SKM-1 treated with dmso at 0.1 percent for 144 hours (cell line): Measurements from ENCODE around the gene ECI1.

ENCODE experiments used
- DNase-seq: peaks from one replicate; lab custom pipeline; 2025; ENCODE audit not compliant: unreplicated experiment; lab: John Stamatoyannopoulos, UW

ECI1 gene, protein sequence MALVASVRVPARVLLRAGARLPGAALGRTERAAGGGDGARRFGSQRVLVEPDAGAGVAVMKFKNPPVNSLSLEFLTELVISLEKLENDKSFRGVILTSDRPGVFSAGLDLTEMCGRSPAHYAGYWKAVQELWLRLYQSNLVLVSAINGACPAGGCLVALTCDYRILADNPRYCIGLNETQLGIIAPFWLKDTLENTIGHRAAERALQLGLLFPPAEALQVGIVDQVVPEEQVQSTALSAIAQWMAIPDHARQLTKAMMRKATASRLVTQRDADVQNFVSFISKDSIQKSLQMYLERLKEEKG

DNA sequence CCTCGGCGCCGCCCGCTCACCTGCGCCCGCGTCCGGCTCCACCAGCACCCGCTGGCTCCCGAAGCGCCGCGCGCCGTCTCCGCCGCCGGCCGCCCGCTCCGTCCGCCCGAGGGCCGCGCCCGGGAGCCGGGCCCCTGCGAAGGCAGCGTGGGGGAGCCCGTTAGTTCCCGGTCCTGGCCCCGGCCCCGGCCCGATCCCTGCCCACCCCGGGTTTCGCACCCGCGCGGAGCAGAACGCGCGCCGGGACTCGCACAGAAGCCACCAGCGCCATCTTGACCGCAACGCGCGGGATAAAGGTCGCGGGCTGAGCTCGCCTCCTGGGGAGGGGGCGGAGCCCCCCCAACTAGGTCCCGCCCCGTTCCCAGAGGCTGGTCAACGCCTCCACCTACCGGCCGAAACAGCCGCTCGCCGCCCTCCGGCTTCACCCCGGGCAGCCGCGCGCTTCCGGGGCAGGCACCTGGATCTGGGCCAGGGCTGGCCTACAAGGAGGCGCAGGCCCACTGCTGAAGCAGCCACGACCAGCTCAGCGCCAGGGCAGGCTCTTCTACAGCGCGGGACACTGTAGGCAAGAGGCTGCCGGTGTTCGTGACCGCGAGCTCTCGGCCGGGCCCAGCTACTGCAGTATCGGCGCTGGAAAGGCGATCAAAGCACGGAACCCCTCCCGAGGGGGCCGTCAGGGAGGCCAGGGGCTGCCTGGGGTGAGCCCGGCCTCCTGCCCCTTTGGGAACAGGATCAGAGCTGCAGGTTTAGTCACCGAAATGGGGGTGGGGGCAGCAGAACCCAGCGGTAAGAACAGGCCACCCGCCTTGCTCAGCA is at the start of gene ECI1:
TSS of gene ECI1 (minus strand) at position 292 of the 816 bp plus-strand sequence. CDS start at position 271, 21 bp downstream.
- DNase-seq: peak; percentile 85

DNA sequence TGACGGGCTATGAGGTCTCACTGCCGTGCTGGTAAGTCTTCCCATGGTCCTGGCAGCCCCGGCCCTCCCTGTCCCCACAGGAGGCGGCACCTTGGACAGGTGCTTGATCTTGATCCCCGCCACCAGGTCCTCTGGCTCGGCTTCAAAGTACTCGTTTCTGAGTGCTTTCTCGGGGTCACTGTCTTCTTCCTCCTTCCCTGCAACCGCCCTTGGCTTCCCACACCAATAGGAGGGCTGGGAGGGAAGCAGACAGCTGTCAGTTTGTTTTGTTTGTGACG is 48.5 kb upstream of the ECI1 start:
- DNase-seq: no peak

DNA sequence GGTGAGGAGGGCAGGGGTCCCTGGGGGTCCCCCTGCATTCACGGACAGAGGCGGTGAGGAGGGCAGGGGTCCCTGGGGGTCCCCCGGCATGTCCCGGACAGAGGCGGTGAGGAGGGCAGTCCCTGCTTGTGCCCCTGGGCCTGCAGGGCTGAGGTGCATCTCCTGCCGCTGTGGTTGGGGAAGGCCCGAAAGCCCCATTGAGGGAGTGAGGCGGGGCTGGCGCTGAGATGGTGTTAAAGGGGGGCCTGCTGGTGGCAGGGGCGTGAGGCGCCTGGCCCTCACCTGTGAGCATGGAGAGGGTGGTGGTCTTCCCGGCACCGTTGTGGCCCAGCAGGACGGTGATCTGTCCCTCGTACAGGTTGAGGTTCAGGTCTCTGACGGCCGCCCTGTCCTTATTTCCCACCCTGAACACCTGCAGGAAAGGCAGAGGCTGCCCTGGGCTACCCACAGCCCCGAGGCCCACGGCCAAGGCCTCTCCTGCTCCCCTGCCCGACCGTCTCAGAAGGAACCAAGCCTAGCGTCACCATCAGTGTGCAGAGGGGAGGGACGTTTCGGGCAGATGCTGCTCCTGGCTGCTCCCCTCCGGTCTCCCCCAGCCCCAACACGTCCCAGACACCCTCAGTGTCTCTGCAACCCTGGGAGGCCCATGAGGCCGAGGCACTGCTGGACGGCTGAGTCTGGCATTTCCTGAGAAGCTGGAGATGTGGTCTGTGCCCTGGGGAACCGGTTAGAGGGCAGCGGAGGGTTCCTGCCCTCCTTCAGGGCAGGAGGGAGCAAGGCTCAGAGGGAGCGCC is 47.9 kb upstream of the ECI1 start:
- DNase-seq: no peak

DNA sequence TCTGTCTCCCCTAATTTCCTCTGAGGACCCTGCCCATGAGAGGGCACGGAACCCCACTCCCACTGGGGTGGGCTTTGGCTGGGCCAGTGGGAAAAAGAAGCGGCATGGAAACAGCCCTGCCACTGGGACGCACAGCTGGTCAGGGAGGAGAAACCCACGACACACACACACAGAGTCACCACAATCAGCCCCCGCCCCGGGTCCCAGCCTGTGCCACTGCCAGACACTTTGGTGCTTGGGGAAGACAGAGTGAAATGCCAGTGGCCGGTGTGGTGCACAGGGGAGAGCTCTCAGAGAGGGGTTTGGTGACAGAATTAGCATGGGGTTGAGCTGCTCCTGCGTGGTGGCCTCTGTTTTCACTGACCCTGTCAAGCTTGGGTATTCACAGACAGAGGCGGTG is 47.2 kb upstream of the ECI1 start:
- DNase-seq: no peak

DNA sequence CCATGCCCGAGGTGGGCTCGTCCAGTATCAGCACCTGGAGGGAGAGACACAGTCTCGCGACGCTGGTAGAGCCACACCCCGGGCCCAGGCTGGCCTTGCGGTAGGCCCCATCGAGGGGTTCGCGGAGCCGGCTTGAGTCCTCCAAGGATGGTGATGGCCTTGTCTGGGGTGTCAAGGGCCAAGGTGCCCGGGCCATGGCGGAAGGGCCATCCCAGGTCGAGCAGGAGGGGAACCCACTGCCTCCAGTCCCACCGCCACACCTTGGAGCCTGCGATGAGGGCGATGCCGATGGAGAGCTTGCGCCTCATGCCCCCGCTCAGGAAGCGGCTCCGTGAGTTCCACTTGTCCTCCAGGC is 46.1 kb upstream of the ECI1 start:
- DNase-seq: no peak

DNA sequence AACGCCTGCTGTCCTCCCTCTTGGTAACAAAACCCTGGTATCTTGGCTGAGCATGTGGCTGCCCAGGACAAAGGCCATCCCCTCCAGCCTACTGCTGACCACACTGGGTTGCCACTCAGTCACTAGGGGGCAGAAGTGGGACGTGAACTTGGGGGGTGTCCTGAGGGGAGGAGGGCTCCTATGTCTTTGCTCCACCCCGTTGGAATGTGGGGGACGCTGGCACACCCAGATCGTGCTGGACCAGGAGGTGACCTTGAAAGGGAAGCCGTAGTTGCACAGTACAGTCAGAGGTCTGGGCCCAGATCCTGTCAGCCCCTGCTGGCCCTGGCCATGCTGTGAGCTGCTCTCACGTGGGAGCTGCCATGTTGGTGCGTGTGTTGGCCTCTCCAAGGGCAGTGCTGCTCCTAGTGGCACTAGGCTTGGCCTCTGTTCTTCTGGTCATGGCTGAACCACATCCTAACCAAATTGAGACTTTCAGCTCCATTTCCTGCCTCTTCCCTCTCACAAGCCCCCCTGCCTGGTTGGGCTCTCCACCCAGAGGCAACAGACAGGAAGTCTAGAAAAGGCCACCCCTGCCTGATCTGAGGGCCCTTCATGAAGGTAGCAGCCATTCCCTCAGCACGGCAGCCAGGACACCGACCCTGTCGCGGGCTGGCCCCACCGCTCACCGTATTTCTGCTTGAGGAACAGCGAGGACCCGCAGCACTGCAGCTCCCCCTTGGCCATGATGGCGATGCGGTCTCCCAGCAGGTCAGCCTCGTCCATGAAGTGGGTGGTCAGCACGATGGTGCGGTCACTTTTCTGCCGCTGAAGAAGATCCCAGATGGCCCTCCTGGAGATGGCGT is 45.5 kb upstream of the ECI1 start:
- DNase-seq: peak; percentile 16

DNA sequence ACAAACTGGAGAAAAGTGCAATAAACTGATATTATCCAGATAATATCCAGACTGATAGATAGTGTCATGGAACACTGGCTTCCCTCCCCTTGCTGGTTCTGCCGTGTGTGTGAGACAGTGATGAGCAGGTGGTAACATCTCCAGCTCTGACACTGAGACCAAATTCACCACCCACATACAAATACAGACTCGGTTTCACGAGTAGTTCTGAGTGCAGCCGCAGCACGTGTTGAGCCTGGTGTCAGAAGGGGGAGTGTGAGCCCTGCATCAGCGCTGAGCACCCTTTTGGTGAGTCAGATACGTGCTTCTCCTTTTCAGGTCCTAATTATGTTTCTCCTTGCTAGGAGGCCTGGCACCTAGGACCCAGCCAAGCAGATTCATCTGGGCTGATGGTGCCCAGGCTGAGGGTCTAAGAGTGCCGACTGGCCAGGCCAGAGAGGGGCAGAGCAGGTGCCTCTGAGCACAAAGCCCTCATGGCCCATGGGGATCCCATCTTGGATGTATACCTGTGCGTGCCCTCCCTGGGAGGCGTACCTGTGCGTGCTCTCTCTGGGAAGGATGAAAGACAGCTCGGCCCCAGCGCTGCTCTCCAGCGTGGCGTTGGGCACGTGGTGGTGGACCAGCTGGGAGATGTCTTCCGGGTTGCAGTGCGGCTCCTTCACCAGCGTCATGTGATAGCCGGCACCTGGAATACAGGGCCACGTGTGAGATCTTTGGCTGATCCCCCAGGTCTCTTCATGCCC is 43.8 kb upstream of the ECI1 start:
- DNase-seq: no peak

DNA sequence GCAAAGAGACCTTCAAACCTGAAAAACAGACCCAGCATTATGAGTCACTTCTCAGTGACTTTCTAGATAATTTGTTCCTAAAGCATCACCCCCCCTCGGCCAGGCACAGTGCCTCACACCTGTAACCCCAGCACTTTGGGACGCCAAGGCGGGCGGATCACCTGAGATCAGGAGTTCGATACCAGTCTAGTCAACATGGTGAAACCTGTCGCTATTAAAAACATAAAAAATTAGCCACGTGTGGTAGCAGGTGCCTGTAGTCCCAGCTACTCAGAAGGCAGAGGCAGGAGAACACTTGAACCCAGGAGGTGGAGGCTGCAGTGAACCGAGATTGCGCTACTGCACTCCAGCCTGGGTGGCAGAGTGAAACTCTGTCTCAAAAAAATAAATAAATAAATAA is 40.8 kb upstream of the ECI1 start:
- no peak for DNase-seq

DNA sequence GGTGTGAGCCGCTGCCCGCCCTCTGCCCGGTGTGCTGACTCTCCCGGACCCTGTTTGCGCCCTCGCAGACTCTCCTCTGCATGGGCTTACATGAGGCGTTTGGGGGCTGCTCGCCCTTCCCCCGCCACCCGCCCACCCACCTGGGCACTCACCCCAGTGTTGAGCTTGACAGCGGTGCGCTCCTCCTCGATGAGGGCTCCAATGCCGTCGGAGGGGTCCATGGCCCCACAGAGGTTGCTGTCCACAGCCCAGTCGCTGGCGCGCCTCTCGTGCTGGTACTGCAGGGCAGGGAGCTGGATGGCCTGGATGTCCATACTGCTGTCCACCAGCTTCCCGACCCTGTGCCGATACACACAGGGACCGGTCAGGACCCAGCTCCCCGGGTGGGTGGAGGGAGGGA is 37.9 kb upstream of the ECI1 start:
- DNase-seq: no peak

DNA sequence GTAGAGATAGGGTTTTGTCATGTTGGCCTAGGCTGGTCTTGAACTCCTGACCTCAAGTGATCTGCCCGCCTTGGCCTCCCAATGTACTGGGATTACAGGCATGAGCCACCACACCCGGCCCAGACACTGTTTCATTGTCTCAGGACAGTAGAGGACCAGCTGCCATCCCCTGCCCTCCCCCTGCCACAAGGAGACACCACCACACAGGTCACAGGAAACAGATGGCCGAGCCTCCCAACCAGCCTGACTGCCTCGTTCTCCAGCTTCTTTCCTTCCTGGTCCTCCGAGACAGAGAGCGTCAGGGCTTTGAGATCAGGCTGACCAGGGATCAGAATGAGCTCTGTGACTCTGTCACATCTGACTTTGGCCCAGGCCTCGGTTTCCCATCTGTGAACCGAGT is 37.3 kb upstream of the ECI1 start:
- no peak for DNase-seq

DNA sequence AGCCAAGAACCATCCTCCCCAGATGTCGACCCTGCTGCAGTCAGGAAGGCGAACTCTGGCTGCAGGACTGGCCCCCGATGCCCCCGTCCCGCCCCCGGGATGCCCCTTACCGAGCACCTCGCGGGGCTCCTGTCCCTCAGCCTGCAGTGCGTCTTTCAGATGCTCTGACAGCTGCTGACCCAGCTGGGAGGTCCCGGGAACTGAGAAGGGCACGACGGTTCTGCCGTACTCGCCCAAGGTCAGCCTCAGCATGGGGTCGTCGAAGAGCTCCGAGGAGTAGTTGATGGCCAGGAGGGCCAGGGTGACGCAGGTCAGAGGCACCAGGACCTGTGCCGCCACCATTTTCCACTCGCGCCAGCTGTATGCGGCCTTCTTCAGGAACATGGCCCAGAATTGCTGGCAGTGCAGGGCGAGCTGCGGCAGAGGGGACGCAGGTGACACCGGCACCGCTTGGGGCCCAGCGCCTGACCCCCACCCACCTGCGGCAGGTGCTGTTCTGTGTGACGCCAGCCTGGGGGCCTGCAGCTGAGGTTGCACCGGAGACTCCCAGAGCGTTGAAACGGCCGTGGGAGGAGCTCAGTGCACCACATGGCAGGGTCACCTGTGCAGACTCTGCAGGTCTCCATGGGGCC is 36.6 kb upstream of the ECI1 start:
- no peak for DNase-seq

DNA sequence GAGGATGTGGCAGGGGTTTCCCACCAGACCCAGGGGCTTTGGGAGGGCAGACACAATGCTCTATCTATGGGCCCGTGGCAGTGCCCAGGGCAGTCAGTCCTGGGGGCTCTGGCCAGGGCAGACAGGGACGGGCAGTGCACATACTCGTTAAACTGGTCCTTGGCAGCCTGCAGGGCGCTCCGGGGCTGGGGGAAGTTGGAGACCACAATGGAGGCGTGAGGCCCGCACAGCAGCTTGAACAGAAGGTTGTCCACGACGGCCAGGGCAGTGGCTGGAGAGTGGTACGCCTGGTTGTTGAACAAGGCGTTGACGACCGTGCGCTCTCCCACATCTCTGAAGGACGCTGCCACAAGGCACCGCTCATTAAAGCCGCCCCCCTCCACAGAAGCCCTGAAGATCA is 35.2 kb upstream of the ECI1 start:
- no peak for DNase-seq

DNA sequence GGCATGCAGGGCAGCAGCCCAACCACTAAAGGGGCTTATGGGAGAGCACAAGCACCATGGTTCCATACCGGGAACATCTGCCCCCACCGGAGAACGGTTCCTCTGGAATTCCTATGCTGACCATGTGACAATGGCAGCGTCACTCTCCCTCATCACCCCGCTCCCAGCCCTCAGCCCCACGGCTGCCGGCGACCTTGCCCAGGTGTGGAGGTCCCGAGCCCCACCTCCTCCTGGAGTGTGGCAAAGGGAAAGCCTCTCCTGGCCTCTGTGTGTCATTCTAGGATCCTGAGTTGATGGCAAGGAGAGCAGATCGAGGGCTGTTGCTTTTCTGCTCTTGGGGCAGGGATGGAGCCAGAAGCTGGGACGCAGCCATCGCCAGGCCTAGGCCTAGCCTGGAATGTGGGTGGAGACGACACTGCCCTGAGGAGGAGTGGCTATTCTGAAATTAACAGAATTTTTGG is 34.4 kb upstream of the ECI1 start:
- DNase-seq: no peak

DNA sequence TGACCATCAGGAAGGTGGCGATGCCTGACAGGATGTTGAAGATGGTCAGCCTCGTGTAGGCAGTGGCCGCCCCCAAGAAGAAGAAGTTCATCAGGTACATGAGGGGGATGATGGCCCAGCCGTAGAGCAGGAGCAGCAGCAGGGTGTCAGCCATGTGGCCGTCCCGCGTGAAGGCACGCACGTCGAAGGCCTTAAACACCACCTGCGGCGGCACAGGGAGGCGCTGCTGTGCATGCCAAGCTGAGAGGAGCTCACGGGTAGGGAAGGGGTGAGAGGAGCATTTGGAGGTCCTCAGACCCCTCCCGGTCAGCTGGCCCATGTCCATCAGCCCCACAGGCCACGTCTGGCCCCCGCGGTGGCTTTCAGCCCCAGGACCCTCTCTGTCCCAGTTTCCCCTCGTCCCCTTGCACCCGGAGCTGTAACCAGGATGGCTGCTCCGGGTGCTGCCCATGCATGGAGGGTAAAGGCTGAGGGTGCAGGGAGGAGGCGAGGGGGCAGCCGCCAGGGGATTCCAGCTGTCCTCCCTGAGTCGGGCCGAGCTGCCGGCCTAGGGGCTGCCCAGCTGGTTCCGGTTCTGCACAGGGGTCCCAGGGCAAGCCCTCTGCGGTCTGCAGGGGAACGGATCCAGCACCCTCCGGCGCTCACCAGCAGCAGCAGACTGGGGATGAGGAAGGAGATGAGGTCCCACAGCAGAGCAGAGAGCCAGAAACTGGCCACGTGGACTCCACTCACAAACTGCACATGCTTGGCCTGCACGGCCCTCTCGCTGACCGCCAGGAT is 33.6 kb upstream of the ECI1 start:
- no peak for DNase-seq

DNA sequence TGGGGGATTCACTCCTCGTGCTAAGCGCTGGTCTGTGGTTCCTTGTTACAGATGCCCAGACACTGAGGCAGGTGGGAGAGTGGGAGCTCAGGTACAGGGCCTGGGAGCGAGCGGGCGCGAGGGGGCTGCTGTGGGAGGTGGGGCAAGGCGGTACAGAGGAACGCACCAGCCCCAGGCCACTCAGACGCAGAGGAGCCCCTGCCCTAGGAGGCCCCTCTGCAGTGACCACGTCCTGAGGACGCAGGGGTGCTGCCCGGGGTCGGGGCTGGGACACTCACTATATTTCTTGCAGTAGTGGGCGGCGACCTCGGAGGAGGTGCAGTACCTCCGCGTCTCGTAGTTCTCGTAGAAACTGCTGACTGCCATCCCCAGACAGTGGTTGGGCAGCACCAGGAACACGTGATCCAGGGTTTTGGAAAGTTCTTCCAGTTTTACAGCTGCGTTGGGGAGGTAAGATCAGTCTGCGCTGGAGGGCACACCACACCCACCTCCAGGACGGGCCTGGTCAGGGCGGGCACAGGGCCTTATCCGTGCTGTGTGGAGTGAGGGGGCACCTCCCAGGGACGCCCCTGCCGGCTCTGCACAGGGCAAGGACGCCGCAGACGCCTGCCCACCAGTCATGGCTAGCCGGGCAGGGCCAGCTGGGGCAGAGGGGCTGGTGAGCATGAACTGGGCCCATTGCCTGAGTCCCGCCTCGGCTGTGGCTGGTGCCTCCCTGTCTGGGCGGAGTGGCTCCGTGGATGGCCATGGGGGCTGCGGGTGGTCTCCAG is 32.8 kb upstream of the ECI1 start:
- no peak for DNase-seq

DNA sequence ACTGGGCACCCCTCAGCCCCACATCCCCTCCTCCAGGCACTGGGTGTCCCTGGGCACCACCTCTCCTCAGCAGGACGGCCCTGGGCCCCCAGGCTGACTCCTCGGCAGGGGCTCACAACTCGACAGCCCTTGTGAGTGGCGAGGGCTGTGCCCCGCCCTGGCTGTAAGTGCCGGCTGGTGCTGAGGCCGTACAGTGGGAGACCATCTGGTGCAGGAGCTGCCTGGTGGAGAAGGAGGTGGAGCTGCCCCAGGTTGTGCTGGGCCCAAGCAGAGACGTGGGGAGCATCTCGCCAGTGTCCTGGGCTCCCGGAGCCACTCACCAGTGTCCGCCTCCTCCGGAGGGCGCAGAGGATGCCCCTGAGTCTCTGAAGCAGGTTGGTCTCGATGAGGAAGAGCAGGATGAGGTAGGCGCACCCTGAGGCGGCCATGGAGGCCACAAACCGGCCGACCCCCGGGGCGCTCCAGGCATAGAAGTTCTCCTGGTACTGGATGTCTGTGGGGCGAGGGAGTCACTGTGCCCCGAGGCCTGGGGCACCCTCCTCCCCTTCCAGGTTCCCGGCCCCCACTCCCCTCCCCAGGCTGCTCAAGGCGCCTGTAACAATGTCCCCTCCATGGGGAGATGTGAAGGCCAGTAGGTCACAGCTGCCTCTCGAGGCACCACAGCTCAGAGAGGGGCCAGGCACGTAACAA is 31.6 kb upstream of the ECI1 start:
- DNase-seq: no peak

DNA sequence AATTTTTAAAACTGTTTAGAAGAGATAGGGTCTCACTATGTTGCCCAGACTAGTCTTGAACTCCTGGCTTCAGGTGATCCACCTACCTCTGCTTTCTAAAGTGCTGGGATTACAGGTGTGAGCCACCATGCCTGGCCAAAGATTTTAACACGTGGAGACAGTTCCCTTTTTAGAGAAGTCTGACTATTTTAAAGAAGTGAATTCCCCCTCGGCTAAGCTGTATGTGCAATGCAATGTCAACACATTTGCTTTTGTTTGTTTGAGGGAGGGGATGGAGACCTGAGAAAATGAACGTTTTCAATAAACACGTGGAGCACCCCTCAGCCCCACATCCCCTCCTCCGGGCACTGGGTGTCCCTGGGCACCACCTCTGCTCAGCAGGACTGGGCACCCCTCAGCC is 30.9 kb upstream of the ECI1 start:
- DNase-seq: no peak
